HG03159 (cell line): Measurements from ENCODE around the gene CHST9.
"Not testable (repeated sequence)": the region's sequence is repeated elsewhere in the genome, so short reads cannot be mapped to it uniquely, and the experiment has no call there.

ENCODE experiments used
- ATAC-seq: cut with Tn5 transposase; IDR thresholded peaks from one replicate; pipeline ENCODE4 v1.9.1; 2021; ENCODE audit warnings: mild to moderate bottlenecking, moderate library complexity; ENCODE audit not compliant: unreplicated experiment

Gene CHST9

GRCh38 chr18:27108842-27109241, 76.3 kb downstream of the CHST9 start:
- no peak for ATAC-seq

- no peak for ATAC-seq
These were observed 80.4 kb downstream of the CHST9 start for GRCh38 chr18:27104743-27105142.

- ATAC-seq: no peak
These were observed 90.5 kb downstream of the CHST9 start for GRCh38 chr18:27094621-27095020.

- not testable (repeated sequence) for ATAC-seq
These were observed 91.8 kb downstream of the CHST9 start for GRCh38 chr18:27093290-27093689.

GRCh38 chr18:27081701-27082100, 103.4 kb downstream of the CHST9 start:
- no peak for ATAC-seq

- ATAC-seq: no peak
These were observed 109.3 kb downstream of the CHST9 start for GRCh38 chr18:27075828-27076227.

GRCh38 chr18:27073404-27073830, 111.7 kb downstream of the CHST9 start:
- ATAC-seq: peak; percentile 98

GRCh38 chr18:27064673-27065072, 120.4 kb downstream of the CHST9 start:
- ATAC-seq: no peak

GRCh38 chr18:27062802-27063201, 122.3 kb downstream of the CHST9 start:
- ATAC-seq: no peak

- ATAC-seq: no peak
These were observed 123.5 kb downstream of the CHST9 start for GRCh38 chr18:27061488-27062095.

GRCh38 chr18:27057519-27058234, 127.4 kb downstream of the CHST9 start:
- no peak for ATAC-seq

GRCh38 chr18:27054926-27055325, 130.2 kb downstream of the CHST9 start:
- ATAC-seq: no peak

- no peak for ATAC-seq
These were observed 135.1 kb downstream of the CHST9 start for GRCh38 chr18:27049969-27050368.

- ATAC-seq: no peak
These were observed 139.8 kb downstream of the CHST9 start for GRCh38 chr18:27045342-27045741.

GRCh38 chr18:27042177-27042576, 142.9 kb downstream of the CHST9 start:
- ATAC-seq: no peak

- no peak for ATAC-seq
These were observed 144.3 kb downstream of the CHST9 start for GRCh38 chr18:27040796-27041195.

GRCh38 chr18:27033722-27034121, 151.4 kb downstream of the CHST9 start:
- ATAC-seq: no peak

- no peak for ATAC-seq
These were observed 154.7 kb downstream of the CHST9 start for GRCh38 chr18:27030421-27030820.

GRCh38 chr18:27022477-27022876, 162.6 kb downstream of the CHST9 start:
- no peak for ATAC-seq

GRCh38 chr18:27017901-27018500, 167.1 kb downstream of the CHST9 start:
- peak; percentile 64 for ATAC-seq

GRCh38 chr18:27014841-27015240, 170.3 kb downstream of the CHST9 start:
- no peak for ATAC-seq

- ATAC-seq: no peak
These were observed 174.3 kb downstream of the CHST9 start for GRCh38 chr18:27010784-27011183.
